ENCODE measurements around the gene FAM53A.

- TF ChIP-seq, protein P1, sequence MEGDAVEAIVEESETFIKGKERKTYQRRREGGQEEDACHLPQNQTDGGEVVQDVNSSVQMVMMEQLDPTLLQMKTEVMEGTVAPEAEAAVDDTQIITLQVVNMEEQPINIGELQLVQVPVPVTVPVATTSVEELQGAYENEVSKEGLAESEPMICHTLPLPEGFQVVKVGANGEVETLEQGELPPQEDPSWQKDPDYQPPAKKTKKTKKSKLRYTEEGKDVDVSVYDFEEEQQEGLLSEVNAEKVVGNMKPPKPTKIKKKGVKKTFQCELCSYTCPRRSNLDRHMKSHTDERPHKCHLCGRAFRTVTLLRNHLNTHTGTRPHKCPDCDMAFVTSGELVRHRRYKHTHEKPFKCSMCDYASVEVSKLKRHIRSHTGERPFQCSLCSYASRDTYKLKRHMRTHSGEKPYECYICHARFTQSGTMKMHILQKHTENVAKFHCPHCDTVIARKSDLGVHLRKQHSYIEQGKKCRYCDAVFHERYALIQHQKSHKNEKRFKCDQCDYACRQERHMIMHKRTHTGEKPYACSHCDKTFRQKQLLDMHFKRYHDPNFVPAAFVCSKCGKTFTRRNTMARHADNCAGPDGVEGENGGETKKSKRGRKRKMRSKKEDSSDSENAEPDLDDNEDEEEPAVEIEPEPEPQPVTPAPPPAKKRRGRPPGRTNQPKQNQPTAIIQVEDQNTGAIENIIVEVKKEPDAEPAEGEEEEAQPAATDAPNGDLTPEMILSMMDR (IDR thresholded peaks at IDR 0.05): no peak
- TF ChIP-seq POLR2AphosphoS5 (IDR thresholded peaks at IDR 0.05): no peak
- no peak for TF ChIP-seq EP300 (IDR thresholded peaks at IDR 0.05)
- TF ChIP-seq POLR2A (IDR thresholded peaks at IDR 0.05): no peak
Observed at GRCh38 chr4:1599026-1599481, 85.1 kb downstream of the FAM53A start.

All from gastroesophageal sphincter (tissue), 3 donors.